Heart left ventricle (tissue), 16 donors: Measurements from ENCODE around the gene SIGLEC9. TPM values are rescaled to one million over a fixed set of nuclear protein-coding genes. Genes with fewer than 3 reads are reported as not detected.
"Not testable (repeated sequence)": the region's sequence is repeated elsewhere in the genome, so short reads cannot be mapped to it uniquely, and the experiment has no call there.

Experiments
- ATAC-seq, 4 donors: fragments of 200-7000 bp; cut with Tn5 transposase; one replicate each; pipeline ENCODE4 v1.9.1; 2020 to 2022; ENCODE audit warnings: moderate library complexity in 4 of 4, mild to moderate bottlenecking in 3 of 4, moderate number of reproducible peaks in 1 of 4
- DNase-seq, 5 donors: peaks; one replicate each; pipeline ENCODE4 v3.0.0-alpha.2; 2020
- H3K27ac ChIP-seq, 12 donors: fragments of 200-600 bp; sonication (generic) in 4 of 12; one replicate each; pipeline versions ENCODE4 v1.5.0 to v1.8.0; 2016 to 2022; ENCODE audit warnings: mild to moderate bottlenecking in 2 of 12
- H3K27me3 ChIP-seq, 9 donors: fragments of 200-600 bp; sonication (generic) in 2 of 9; one replicate each; pipeline versions ENCODE4 v1.5.1 to v1.8.0; 2016 to 2022; ENCODE audit warnings: mild to moderate bottlenecking in 3 of 9
- H3K36me3 ChIP-seq, 9 donors: fragments of 200-600 bp; sonication (generic) in 2 of 9; one replicate each; pipeline versions ENCODE4 v1.5.0 to v1.8.0; 2018 to 2022; ENCODE audit warnings: mild to moderate bottlenecking in 2 of 9
- H3K4me1 ChIP-seq, 12 donors: fragments of 200-600 bp; sonication (generic) in 4 of 12; one replicate each; pipeline versions ENCODE4 v1.5.0 to v1.8.0; 2016 to 2022; ENCODE audit warnings: mild to moderate bottlenecking in 3 of 12
- H3K4me3 ChIP-seq, 12 donors: fragments of 200-600 bp; sonication (generic) in 4 of 12; one replicate each; pipeline versions ENCODE4 v1.5.0 to v1.8.0; 2017 to 2022; ENCODE audit warnings: mild to moderate bottlenecking in 9 of 12, moderate library complexity in 4 of 12
- H3K9me3 ChIP-seq, 12 donors: fragments of 200-600 bp; sonication (generic) in 4 of 12; one replicate each; pipeline versions ENCODE4 v1.5.0 to v1.8.0; 2016 to 2022; ENCODE audit warnings: mild to moderate bottlenecking in 1 of 12
- POLR2A ChIP-seq, 2 donors: fragments of 450-650 bp; IDR thresholded peaks; one replicate each; pipeline ENCODE4 v1.6.1; 2017; ENCODE audit warnings: antibody characterized with exemption in 2 of 2, mild to moderate bottlenecking in 2 of 2, moderate library complexity in 2 of 2
- WGBS, 4 donors: extraction: QIAGEN DNeasy Blood & Tissue Kit in 2 of 4; methylation state at CpG; one replicate each; pipeline versions ENCODE4 v1.1.5 to v1.1.7; 2013 to 2018; 5-methylcytosine and 5-hydroxymethylcytosine counted together
- intact Hi-C, 10 donors: fragments of 100-400 bp; cut with DNase I; formaldehyde crosslinking; loops; one replicate each; pipeline versions ENCODE4 v1.11.1 to v1.14.2; 2022
- polyA plus RNA-seq, 2 donors: library from polyadenylated mRNA; stranded (reverse); fragments of 200-250 nt; gene quantifications; one replicate each; pipeline ENCODE4 v1.2.3, GENCODE V29; 2013
- total RNA-seq, 9 donors: library from RNA; depleted of rRNA in 2 of 9; stranded (reverse); fragments of >200 nt in 2 of 9; fragmentation: NEBNext Ultra II Directional in 3 of 9; extraction: Animal tissue kit (Norgen Biotek cat#: 25700) in 3 of 9; gene quantifications; one replicate each; pipeline versions ENCODE4 v1.1.0 to v1.2.4, GENCODE V29; 2016 to 2023
- TF ChIP-seq, protein P1 (sequence below), 12 donors: fragments of 200-600 bp; sonication (generic) in 4 of 12; IDR thresholded peaks; one replicate each; pipeline versions ENCODE4 v1.5.0 to v1.8.0; 2018 to 2022; ENCODE audit warnings: antibody characterized with exemption in 12 of 12, mild to moderate bottlenecking in 5 of 12
- donor health status: ischemic (EF 13 %, LVEDD 7.1; RV severe dilation, severe dysfunction).
- donor health status: healthy with polysubstance abuse.
- donor health status: DM: no; HTN: yes; CAD: no.
- donor health status: DM: no; HTN: no; CAD: no.
- donor health status: ischemic (EF 25% LVEDD 6.9; RV normal size, moderate dysfunction).
- donor health status: ischemic (EF 25% LVEDD 5.7; RV mildly dilated, moderate dysfunction).
- donor health status: healthy.
- donor health status: DM: yes; HTN: yes; CAD: no.
- donor health status: ischemic (EF 35%, LVEDD 5.7; RV mildly dilated, moderate dysfunction).
- donor health status: nonischemic (EF 11% LVEDD 7.7; RV severe dilation, severe dysfunction).
- donor health status: DM: yes; HTN: yes; CAD: no.
- donor health status: PGD.
- donor health status: ischemic (EF 29% LVEDD 5.4; RV normal size, mild dysfunction).
- donor health status: nonischemic (EF 23%, LVEDD 6.1; RV moderate dilation, normal function).

The SIGLEC9 gene
- total and polyA plus RNA-seq, 11 donors = 0.27 to 18.5 (median 1.7) TPM

DNA sequence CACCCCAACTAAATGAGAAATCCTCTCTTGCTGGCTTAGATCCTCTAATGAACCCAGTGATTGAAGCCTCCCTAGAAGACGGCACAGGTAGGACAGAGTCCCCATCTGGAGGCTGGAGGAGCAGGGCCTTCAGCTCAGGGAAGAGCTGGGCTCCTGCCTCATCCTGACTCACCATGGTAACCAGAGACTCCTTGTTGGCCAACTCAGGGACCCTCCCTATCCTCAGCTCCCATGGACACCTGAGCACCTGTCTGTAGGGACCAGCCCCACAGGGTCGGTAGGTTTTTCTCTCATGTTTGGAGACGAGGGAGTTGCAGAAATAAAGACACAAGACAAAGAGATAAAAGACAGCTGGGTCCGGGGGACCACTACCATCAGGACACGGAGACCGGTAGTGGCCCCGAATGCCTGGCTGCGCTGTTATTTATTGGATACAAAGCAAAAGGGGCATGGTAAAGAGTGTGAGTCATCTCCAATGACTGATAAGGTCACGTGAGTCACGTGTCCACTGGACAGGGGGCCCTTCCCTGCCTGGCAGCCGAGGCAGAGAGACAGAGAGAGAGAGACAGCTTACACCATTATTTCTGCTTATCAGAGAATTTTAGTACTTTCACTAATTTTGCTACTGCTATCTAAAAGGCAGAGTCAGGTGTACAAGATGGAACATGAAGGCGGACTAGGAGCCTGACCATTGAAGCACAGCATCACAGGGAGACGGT is 44.0 kb downstream of the SIGLEC9 start:
- DNase-seq (no peak), ATAC-seq (no peak)
- peaks cover 0 to 21% (median 0%) of the 10 kb centered on the region in 12 donors for H3K4me1 ChIP-seq
- intact Hi-C loops = loop anchor here in 6 of 10 donors (1.0 to 10.0 kb wide), 5 partner anchors 144 to 236 kb away; partner anchors contain the start of genes KLK11 (in 2 of the 6) and KLK10 (in 1 of the 6)
- H3K9me3 ChIP-seq = no peaks in the 10 kb centered on the region
- no peak overlapping the region for H3K27ac ChIP-seq
- WGBS, 4 donors = 68 to 76% (median 75%) methylated on average over 13 of the region's 13 CpGs
- peaks cover 0 to 31% (median 4%) of the 10 kb centered on the region in 9 donors for H3K27me3 ChIP-seq
- TF ChIP-seq, protein P1, sequence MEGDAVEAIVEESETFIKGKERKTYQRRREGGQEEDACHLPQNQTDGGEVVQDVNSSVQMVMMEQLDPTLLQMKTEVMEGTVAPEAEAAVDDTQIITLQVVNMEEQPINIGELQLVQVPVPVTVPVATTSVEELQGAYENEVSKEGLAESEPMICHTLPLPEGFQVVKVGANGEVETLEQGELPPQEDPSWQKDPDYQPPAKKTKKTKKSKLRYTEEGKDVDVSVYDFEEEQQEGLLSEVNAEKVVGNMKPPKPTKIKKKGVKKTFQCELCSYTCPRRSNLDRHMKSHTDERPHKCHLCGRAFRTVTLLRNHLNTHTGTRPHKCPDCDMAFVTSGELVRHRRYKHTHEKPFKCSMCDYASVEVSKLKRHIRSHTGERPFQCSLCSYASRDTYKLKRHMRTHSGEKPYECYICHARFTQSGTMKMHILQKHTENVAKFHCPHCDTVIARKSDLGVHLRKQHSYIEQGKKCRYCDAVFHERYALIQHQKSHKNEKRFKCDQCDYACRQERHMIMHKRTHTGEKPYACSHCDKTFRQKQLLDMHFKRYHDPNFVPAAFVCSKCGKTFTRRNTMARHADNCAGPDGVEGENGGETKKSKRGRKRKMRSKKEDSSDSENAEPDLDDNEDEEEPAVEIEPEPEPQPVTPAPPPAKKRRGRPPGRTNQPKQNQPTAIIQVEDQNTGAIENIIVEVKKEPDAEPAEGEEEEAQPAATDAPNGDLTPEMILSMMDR (IDR thresholded peaks at IDR 0.05) = no peak
- TF ChIP-seq POLR2A (IDR thresholded peaks at IDR 0.05) = no peak
- H3K4me3 ChIP-seq = no peak overlapping the region
- H3K36me3 ChIP-seq = no peaks in the 10 kb centered on the region

- TF ChIP-seq, protein P1 (IDR thresholded peaks at IDR 0.05) = peak; percentile 82 to 92 (median 90)
- H3K4me1 ChIP-seq = peaks cover 0 to 21% (median 0%) of the 10 kb centered on the region in 12 donors
- 12 to 16% (median 15%) methylated on average over 7 to 11 of the region's 11 CpGs for WGBS, 4 donors
- H3K27me3 ChIP-seq = peaks cover 0 to 37% (median 4%) of the 10 kb centered on the region in 9 donors
- intact Hi-C loops = loop anchor here in 6 of 10 donors (1.0 to 10.0 kb wide), 5 partner anchors 145 to 237 kb away; partner anchors contain the start of genes KLK11 (in 2 of the 6) and KLK10 (in 1 of the 6)
- not testable (repeated sequence) for H3K9me3 ChIP-seq, H3K36me3 ChIP-seq, H3K27ac ChIP-seq, H3K4me3 ChIP-seq, ATAC-seq
- DNase-seq = peak; percentile 60 to 87 (median 74)
These were observed 44.7 kb downstream of the SIGLEC9 start for GRCh38 chr19:51169283-51169918.

DNA sequence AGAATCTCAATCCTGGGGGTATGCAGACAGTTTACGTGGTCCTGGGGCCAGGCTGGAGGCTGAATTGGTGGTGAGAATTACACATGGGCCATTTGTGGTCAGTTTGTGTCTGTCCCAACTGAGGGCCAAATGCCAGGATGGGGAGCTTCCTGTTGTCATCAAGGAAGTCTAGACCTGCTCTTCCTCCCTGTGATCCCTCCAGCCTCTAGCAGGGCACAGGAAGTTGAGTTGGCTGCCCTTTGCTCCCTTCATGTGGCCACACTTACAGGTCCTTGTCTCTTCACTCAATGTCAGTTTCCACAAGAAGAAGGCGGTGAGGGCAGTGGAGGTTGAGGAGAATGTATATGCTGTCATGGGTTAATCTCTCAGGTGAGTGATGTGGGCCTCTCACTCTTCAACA is 47.5 kb downstream of the SIGLEC9 start:
- H3K9me3 ChIP-seq = no peaks in the 10 kb centered on the region
- peaks cover 0 to 46% (median 4%) of the 10 kb centered on the region in 9 donors for H3K27me3 ChIP-seq
- intact Hi-C loops = loop anchor here in 1 of 10 donors (10.0 kb wide), 1 partner anchor 147 kb away; the partner anchor contains the start of gene KLK11
- TF ChIP-seq, protein P1 (IDR thresholded peaks at IDR 0.05) = no peak
- no peak for TF ChIP-seq POLR2A (IDR thresholded peaks at IDR 0.05)
- no peak overlapping the region for H3K4me3 ChIP-seq
- 86 to 100% (median 92%) methylated on average over 2 of the region's 2 CpGs for WGBS, 4 donors
- no peak for ATAC-seq
- H3K36me3 ChIP-seq = no peaks in the 10 kb centered on the region
- no peak overlapping the region for H3K27ac ChIP-seq
- DNase-seq = no peak
- peaks cover 0 to 15% (median 0%) of the 10 kb centered on the region in 12 donors for H3K4me1 ChIP-seq

- intact Hi-C loops = loop anchor here in 1 of 10 donors (10.0 kb wide), 1 partner anchor 149 kb away; the partner anchor contains the start of gene KLK11
- TF ChIP-seq, protein P1 (IDR thresholded peaks at IDR 0.05) = no peak
- no peak for TF ChIP-seq POLR2A (IDR thresholded peaks at IDR 0.05)
- H3K4me3 ChIP-seq = no peak overlapping the region
- H3K36me3 ChIP-seq = no peaks in the 10 kb centered on the region
- no peak for DNase-seq
- H3K27me3 ChIP-seq = peaks cover 0 to 41% (median 4%) of the 10 kb centered on the region in 9 donors
- no peaks in the 10 kb centered on the region for H3K9me3 ChIP-seq
- ATAC-seq = peak in 1 of 4 donors; percentile 12
- WGBS, 4 donors = 52 to 59% (median 57%) methylated on average over 5 of the region's 5 CpGs
- H3K27ac ChIP-seq = no peak overlapping the region
- peaks cover 0 to 6% (median 0%) of the 10 kb centered on the region in 12 donors for H3K4me1 ChIP-seq
These were observed 49.0 kb downstream of the SIGLEC9 start for GRCh38 chr19:51173681-51174080.
